ENCODE results near the gene JDP2. TPM values are rescaled to one million over a fixed set of nuclear protein-coding genes. Genes with fewer than 3 reads are reported as not detected.

JDP2 gene
- total RNA-seq, 1 experiment from 2014 or later, result 5.9 TPM

DNA sequence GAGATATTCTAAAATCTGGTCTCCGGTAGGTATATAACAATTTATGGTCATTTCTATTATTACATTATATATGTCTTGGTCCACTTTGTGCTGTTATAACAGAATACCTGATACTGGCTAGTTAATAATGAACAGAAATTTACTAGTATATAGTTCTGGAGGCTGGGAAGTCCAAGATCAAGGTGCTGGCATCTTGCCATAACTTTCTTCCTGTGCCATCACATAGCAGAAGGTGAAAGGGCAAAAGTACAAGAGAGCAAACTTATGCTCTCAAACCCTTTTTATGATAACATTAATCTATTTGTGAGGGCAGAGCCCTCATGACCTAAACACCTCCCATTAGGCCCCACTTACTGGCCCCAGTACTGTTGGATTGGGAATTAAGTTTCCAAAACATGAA lies 76.6 kb downstream of the JDP2 start:
- DNase-seq (ENCODE audit: low spot score), result no peak
- ChIA-PET POLR2A (ENCODE audit: low non-redundant PET) (no interaction called here), CTCF (no interaction called here)
- Histone ChIP-seq H3K4me1 (ENCODE audit: insufficient read depth, low read length, poor library complexity, severe bottlenecking) (no peaks in the 10 kb centered on the region), H3K27ac (ENCODE audit: low read depth, low read length, poor library complexity, severe bottlenecking) (no peak overlapping the region), H3K9me3 (ENCODE audit: low read depth, low read length, poor library complexity, severe bottlenecking) (peaks cover 4% of the 10 kb centered on the region), H3K4me3 (ENCODE audit: low read depth, low read length, poor library complexity, severe bottlenecking) (no peak overlapping the region), H3K36me3 (ENCODE audit: insufficient read depth, low read length, poor library complexity, severe bottlenecking) (no peaks in the 10 kb centered on the region), H3K27me3 (replicated peaks; ENCODE audit: insufficient read depth, low read depth, low read length, poor library complexity) (peaks cover 3% of the 10 kb centered on the region)
- no TSS peak for BruUV-seq (replicated peaks)
- no peak for TF ChIP-seq EZH2 (IDR thresholded peaks at IDR 0.05; ENCODE audit: borderline replicate concordance, low read depth, low read length, poor library complexity, severe bottlenecking)
- intact Hi-C loops (cut with micrococcal nuclease; ENCODE audit: unreplicated experiment), result no loop called here

DNA sequence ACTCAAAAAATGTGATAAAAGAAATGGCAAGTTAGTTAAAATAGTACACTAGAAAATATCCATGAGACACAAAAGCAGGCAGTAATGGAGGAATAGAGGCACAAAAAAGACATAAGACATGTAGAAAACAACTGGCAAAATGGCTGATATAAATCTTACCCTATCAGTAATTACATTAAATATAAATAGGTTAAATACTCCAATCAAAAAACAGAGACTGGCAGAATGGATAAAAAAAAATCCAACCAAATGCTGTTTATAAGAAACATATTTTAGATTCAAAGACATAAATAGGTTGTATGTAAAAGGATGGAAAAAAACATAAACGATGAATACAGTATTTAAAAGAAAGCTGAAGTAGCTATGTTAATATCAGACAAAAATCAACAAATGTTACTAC lies 79.1 kb downstream of the JDP2 start:
- Histone ChIP-seq H3K4me3 (ENCODE audit: low read depth, low read length, poor library complexity, severe bottlenecking) (no peak overlapping the region), H3K36me3 (ENCODE audit: insufficient read depth, low read length, poor library complexity, severe bottlenecking) (no peaks in the 10 kb centered on the region), H3K9me3 (ENCODE audit: low read depth, low read length, poor library complexity, severe bottlenecking) (peaks cover 4% of the 10 kb centered on the region), H3K4me1 (ENCODE audit: insufficient read depth, low read length, poor library complexity, severe bottlenecking) (no peaks in the 10 kb centered on the region), H3K27me3 (replicated peaks; ENCODE audit: insufficient read depth, low read depth, low read length, poor library complexity) (peaks cover 3% of the 10 kb centered on the region), H3K27ac (ENCODE audit: low read depth, low read length, poor library complexity, severe bottlenecking) (no peak overlapping the region)
- DNase-seq (ENCODE audit: low spot score), result no peak
- TF ChIP-seq, protein P1, sequence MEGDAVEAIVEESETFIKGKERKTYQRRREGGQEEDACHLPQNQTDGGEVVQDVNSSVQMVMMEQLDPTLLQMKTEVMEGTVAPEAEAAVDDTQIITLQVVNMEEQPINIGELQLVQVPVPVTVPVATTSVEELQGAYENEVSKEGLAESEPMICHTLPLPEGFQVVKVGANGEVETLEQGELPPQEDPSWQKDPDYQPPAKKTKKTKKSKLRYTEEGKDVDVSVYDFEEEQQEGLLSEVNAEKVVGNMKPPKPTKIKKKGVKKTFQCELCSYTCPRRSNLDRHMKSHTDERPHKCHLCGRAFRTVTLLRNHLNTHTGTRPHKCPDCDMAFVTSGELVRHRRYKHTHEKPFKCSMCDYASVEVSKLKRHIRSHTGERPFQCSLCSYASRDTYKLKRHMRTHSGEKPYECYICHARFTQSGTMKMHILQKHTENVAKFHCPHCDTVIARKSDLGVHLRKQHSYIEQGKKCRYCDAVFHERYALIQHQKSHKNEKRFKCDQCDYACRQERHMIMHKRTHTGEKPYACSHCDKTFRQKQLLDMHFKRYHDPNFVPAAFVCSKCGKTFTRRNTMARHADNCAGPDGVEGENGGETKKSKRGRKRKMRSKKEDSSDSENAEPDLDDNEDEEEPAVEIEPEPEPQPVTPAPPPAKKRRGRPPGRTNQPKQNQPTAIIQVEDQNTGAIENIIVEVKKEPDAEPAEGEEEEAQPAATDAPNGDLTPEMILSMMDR (conservative IDR thresholded peaks at IDR 0.05; ENCODE audit: low read depth, low read length), result no peak
- no peak for TF ChIP-seq EZH2 (IDR thresholded peaks at IDR 0.05; ENCODE audit: borderline replicate concordance, low read depth, low read length, poor library complexity, severe bottlenecking)
- no TSS peak for BruUV-seq (replicated peaks)
- POLR2A ChIA-PET (ENCODE audit: low non-redundant PET), result no interaction called here
- intact Hi-C loops (cut with micrococcal nuclease; ENCODE audit: unreplicated experiment), result no loop called here
- CTCF ChIA-PET, result no interaction called here

DNA sequence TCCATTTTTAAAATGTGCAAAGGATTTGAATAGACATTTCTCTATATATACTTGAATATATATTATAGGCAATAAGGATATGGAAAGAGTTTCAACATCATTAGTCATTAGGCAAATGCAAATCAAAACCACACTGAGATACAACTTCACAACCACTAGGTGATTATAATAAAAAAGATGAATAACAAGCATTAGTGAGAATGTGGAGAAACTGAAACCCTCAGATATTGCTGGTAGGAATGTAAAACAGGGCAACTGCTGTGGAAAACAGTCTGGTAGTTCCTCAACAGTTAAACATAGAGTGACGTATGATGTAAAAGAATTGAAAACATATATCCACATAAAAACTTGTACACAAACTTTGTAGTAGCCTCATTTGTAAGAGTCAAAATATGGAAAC lies 82.7 kb downstream of the JDP2 start:
- ChIA-PET POLR2A (ENCODE audit: low non-redundant PET) (no interaction called here), CTCF (no interaction called here)
- Histone ChIP-seq H3K9me3 (ENCODE audit: low read depth, low read length, poor library complexity, severe bottlenecking) (peaks cover 4% of the 10 kb centered on the region), H3K4me3 (ENCODE audit: low read depth, low read length, poor library complexity, severe bottlenecking) (no peak overlapping the region), H3K36me3 (ENCODE audit: insufficient read depth, low read length, poor library complexity, severe bottlenecking) (no peaks in the 10 kb centered on the region), H3K27me3 (replicated peaks; ENCODE audit: insufficient read depth, low read depth, low read length, poor library complexity) (peaks cover 3% of the 10 kb centered on the region), H3K4me1 (ENCODE audit: insufficient read depth, low read length, poor library complexity, severe bottlenecking) (no peaks in the 10 kb centered on the region), H3K27ac (ENCODE audit: low read depth, low read length, poor library complexity, severe bottlenecking) (no peak overlapping the region)
- intact Hi-C loops (cut with micrococcal nuclease; ENCODE audit: unreplicated experiment), result no loop called here
- no peak for DNase-seq (ENCODE audit: low spot score)
- TF ChIP-seq, protein P1 (conservative IDR thresholded peaks at IDR 0.05; ENCODE audit: low read depth, low read length), result no peak
- no peak for TF ChIP-seq EZH2 (IDR thresholded peaks at IDR 0.05; ENCODE audit: borderline replicate concordance, low read depth, low read length, poor library complexity, severe bottlenecking)
- BruUV-seq (replicated peaks), result no TSS peak

DNA sequence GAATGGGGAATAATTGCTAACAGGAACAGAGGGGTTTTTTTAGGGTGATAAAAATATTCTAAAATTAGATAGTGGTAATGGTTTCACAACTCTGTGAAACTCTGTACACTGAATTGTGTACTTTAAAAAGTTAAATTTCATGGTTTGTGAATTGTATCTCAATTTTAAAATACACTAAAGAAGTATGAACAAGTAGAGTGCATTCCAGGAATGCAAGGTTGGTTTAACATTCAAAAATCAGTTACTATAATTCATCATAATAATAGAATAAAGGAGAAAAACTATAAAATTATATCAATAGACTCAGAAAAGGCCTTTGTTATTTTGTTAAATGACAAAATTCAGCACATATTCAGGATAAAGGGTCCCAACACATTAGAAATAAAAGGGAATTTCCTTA lies 83.4 kb downstream of the JDP2 start:
- H3K27me3 ChIP-seq (replicated peaks; ENCODE audit: insufficient read depth, low read depth, low read length, poor library complexity), result peaks cover 3% of the 10 kb centered on the region
- BruUV-seq (replicated peaks), result no TSS peak
- H3K9me3 ChIP-seq (ENCODE audit: low read depth, low read length, poor library complexity, severe bottlenecking), result peaks cover 4% of the 10 kb centered on the region
- no peaks in the 10 kb centered on the region for H3K4me1 ChIP-seq (ENCODE audit: insufficient read depth, low read length, poor library complexity, severe bottlenecking)
- intact Hi-C loops (cut with micrococcal nuclease; ENCODE audit: unreplicated experiment), result no loop called here
- CTCF ChIA-PET, result no interaction called here
- DNase-seq (ENCODE audit: low spot score), result no peak
- no peak overlapping the region for H3K27ac ChIP-seq (ENCODE audit: low read depth, low read length, poor library complexity, severe bottlenecking)
- H3K4me3 ChIP-seq (ENCODE audit: low read depth, low read length, poor library complexity, severe bottlenecking), result no peak overlapping the region
- no peaks in the 10 kb centered on the region for H3K36me3 ChIP-seq (ENCODE audit: insufficient read depth, low read length, poor library complexity, severe bottlenecking)
- no peak for TF ChIP-seq EZH2 (IDR thresholded peaks at IDR 0.05; ENCODE audit: borderline replicate concordance, low read depth, low read length, poor library complexity, severe bottlenecking)
- POLR2A ChIA-PET (ENCODE audit: low non-redundant PET), result no interaction called here
